ENCODE data around the gene BGN. TPM values are rescaled to one million over a fixed set of nuclear protein-coding genes. Genes with fewer than 3 reads are reported as not detected.

Gene BGN
- total and polyA plus RNA-seq, 2 donors (not counting 1 experiment from before 2014, with no cell fraction given), result not detected

DNA sequence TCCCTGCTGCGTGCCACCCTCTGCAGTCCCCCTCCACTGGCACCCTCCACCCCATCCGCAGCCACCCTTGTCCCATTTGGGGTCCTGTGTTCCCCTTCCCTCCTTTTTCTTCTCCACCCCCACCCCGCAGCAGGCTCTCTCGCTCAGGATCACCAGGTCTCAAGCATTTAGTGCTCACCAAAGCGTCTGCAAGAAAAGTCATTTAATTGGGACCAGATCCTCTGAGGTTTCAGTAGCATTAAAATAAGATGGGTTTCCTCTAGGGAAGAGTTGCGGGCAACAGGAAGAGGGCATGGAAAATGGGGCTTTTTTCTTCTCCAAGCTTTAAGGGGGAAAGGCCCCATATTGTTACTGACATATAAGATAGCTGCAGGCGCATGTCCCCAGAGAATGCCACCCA, 19.5 kb upstream of the BGN start:
- ChIA-PET POLR2A (no interaction called here), CTCF (no interaction called here)
- Histone ChIP-seq H3K9me3 (ENCODE audit: control extremely low read depth in 1 of 3, control insufficient read depth in 2 of 3, insufficient read depth in 1 of 3, low read length in 2 of 3) (no peaks in the 10 kb centered on the region), H3K4me1 (ENCODE audit: control insufficient read depth in 2 of 2, insufficient read depth in 2 of 2, low read length in 2 of 2) (peaks cover 0 to 15% of the 10 kb centered on the region in 2 donors), H2AFZ (ENCODE audit: insufficient read depth, low read depth, low read length, poor library complexity, severe bottlenecking) (peak overlapping the region; percentile 71), H3K27ac (ENCODE audit: low read length in 2 of 2) (no peak overlapping the region), H3K36me3 (replicated peaks in 1 of 2; ENCODE audit: control extremely low read depth in 1 of 2, control insufficient read depth in 1 of 2, extremely low read depth in 1 of 2, insufficient read depth in 2 of 2, low read length in 1 of 2) (no peaks in the 10 kb centered on the region), H3K27me3 (replicated peaks in 1 of 4; ENCODE audit: control extremely low read depth in 1 of 4, control insufficient read depth in 3 of 4, insufficient read depth in 4 of 4, low read length in 3 of 4) (no peaks in the 10 kb centered on the region), H4K20me1 (ENCODE audit: control insufficient read depth, insufficient read depth, low read length, poor library complexity, severe bottlenecking) (no peaks in the 10 kb centered on the region), H3K4me3 (ENCODE audit: control extremely low read depth in 1 of 5, extremely low read depth in 1 of 5, insufficient read depth in 1 of 5, low read depth in 2 of 5, low read length in 4 of 5) (peak overlapping the region in 3 of 5 experiments; percentile 43 to 52 (median 48)), H3K9ac (ENCODE audit: low read length) (no peak overlapping the region), H3K79me2 (ENCODE audit: control insufficient read depth, insufficient read depth, low read length) (no peaks in the 10 kb centered on the region), H3K4me2 (replicated peaks; ENCODE audit: low read depth, low read length, poor library complexity, severe bottlenecking) (peak overlapping the region; percentile 77)
- 100% methylated on average over 2 of the region's 7 CpGs for WGBS (ENCODE audit: insufficient coverage)
- no peak overlapping the region for H3K27ac Mint-ChIP-seq
- no peaks in the 10 kb centered on the region for H3K9me3 Mint-ChIP-seq (ENCODE audit: insufficient read depth)
- TF ChIP-seq, protein P1, sequence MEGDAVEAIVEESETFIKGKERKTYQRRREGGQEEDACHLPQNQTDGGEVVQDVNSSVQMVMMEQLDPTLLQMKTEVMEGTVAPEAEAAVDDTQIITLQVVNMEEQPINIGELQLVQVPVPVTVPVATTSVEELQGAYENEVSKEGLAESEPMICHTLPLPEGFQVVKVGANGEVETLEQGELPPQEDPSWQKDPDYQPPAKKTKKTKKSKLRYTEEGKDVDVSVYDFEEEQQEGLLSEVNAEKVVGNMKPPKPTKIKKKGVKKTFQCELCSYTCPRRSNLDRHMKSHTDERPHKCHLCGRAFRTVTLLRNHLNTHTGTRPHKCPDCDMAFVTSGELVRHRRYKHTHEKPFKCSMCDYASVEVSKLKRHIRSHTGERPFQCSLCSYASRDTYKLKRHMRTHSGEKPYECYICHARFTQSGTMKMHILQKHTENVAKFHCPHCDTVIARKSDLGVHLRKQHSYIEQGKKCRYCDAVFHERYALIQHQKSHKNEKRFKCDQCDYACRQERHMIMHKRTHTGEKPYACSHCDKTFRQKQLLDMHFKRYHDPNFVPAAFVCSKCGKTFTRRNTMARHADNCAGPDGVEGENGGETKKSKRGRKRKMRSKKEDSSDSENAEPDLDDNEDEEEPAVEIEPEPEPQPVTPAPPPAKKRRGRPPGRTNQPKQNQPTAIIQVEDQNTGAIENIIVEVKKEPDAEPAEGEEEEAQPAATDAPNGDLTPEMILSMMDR (IDR thresholded peaks at IDR 0.05), result no peak
- no peak for TF ChIP-seq EZH2 (IDR thresholded peaks at IDR 0.05; ENCODE audit: borderline replicate concordance, insufficient read depth, low read depth, low read length, poor library complexity, severe bottlenecking)
- no peak for DNase-seq
- H3K27me3 Mint-ChIP-seq, result no peaks in the 10 kb centered on the region
- no peak for ATAC-seq (ENCODE audit: low read depth)
- intact Hi-C loops (cut with micrococcal nuclease), result no loop called here
- peak overlapping the region; percentile 66 for H3K4me3 Mint-ChIP-seq
- peaks cover 6% of the 10 kb centered on the region for H3K4me1 Mint-ChIP-seq

GRCh38 chrX:153475751-153476281, 19.0 kb upstream of the BGN start:
- 98% methylated on average over 9 of the region's 11 CpGs for WGBS (ENCODE audit: insufficient coverage)
- Histone ChIP-seq H4K20me1 (ENCODE audit: control insufficient read depth, insufficient read depth, low read length, poor library complexity, severe bottlenecking) (no peaks in the 10 kb centered on the region), H3K9ac (ENCODE audit: low read length) (no peak overlapping the region), H3K9me3 (ENCODE audit: control extremely low read depth in 1 of 3, control insufficient read depth in 2 of 3, insufficient read depth in 1 of 3, low read length in 2 of 3) (no peaks in the 10 kb centered on the region), H3K4me3 (ENCODE audit: control extremely low read depth in 1 of 5, extremely low read depth in 1 of 5, insufficient read depth in 1 of 5, low read depth in 2 of 5, low read length in 4 of 5) (no peak overlapping the region), H3K27me3 (replicated peaks in 1 of 4; ENCODE audit: control extremely low read depth in 1 of 4, control insufficient read depth in 3 of 4, insufficient read depth in 4 of 4, low read length in 3 of 4) (no peaks in the 10 kb centered on the region), H3K4me1 (ENCODE audit: control insufficient read depth in 2 of 2, insufficient read depth in 2 of 2, low read length in 2 of 2) (peaks cover 0 to 15% of the 10 kb centered on the region in 2 donors), H3K79me2 (ENCODE audit: control insufficient read depth, insufficient read depth, low read length) (no peaks in the 10 kb centered on the region), H3K4me2 (replicated peaks; ENCODE audit: low read depth, low read length, poor library complexity, severe bottlenecking) (no peak overlapping the region), H2AFZ (ENCODE audit: insufficient read depth, low read depth, low read length, poor library complexity, severe bottlenecking) (no peak overlapping the region), H3K27ac (ENCODE audit: low read length in 2 of 2) (no peak overlapping the region), H3K36me3 (replicated peaks in 1 of 2; ENCODE audit: control extremely low read depth in 1 of 2, control insufficient read depth in 1 of 2, extremely low read depth in 1 of 2, insufficient read depth in 2 of 2, low read length in 1 of 2) (no peaks in the 10 kb centered on the region)
- Mint-ChIP-seq H3K9me3 (ENCODE audit: insufficient read depth) (no peaks in the 10 kb centered on the region), H3K27me3 (no peaks in the 10 kb centered on the region), H3K4me1 (peaks cover 6% of the 10 kb centered on the region), H3K4me3 (peak overlapping the region; percentile 10), H3K27ac (no peak overlapping the region)
- intact Hi-C loops (cut with micrococcal nuclease), result no loop called here
- no peak for TF ChIP-seq EZH2 (IDR thresholded peaks at IDR 0.05; ENCODE audit: borderline replicate concordance, insufficient read depth, low read depth, low read length, poor library complexity, severe bottlenecking)
- TF ChIP-seq, protein P1 (IDR thresholded peaks at IDR 0.05), result no peak
- ChIA-PET CTCF (no interaction called here), POLR2A (no interaction called here)
- no peak for ATAC-seq (ENCODE audit: low read depth)
- no peak for DNase-seq
